ENCODE data around the gene NOL4.
"Not testable (repeated sequence)": the region's sequence is repeated elsewhere in the genome, so short reads cannot be mapped to it uniquely, and the experiment has no call there.

The NOL4 gene, protein sequence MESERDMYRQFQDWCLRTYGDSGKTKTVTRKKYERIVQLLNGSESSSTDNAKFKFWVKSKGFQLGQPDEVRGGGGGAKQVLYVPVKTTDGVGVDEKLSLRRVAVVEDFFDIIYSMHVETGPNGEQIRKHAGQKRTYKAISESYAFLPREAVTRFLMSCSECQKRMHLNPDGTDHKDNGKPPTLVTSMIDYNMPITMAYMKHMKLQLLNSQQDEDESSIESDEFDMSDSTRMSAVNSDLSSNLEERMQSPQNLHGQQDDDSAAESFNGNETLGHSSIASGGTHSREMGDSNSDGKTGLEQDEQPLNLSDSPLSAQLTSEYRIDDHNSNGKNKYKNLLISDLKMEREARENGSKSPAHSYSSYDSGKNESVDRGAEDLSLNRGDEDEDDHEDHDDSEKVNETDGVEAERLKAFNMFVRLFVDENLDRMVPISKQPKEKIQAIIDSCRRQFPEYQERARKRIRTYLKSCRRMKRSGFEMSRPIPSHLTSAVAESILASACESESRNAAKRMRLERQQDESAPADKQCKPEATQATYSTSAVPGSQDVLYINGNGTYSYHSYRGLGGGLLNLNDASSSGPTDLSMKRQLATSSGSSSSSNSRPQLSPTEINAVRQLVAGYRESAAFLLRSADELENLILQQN

DNA sequence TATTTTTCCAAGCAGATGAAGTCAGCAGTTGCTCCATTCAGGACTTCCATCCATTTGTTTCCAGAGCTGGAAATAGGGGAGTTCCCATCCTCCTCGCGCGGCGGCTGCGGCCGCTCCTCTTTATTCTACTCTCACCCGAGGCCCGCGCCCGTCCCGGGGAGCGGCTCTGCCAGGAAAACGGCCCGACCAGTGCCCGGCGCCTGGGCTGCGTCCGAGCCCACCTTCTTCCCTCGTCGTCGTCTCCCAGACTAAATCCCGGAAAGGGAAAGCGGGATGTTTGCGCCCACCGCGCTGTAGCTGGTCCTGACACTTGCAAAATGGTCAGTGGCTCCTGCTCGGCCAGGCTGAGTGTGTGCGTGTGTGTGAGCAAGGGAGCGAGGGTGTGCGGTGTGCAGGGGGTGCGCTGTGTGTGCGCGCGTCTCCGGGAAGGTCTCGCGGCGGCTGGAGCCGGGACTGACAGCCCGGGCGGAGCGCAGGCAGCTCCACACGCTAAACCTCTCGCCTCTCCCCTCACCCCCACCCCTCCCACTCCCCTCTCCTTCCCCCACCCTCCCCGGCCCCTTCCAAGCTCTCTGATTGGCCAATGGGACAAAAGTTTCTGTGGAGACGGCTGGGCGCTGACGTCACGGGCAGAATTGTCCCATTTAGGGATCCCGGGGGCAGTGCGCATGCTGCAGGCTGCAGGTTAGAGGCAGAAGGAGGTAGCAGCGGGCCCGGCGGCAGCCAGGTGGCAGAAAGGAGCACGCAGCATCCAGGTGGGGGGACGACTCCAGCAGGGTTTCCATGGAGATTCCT is at the start of gene NOL4:
Gene NOL4 (minus strand): TSS at position 491 of the 795 bp plus-strand sequence. CDS start 1,660 bp downstream, outside the sequence.
- FAIRE-seq (no peak), DNase-seq (ENCODE audit: insufficient read length, low spot score) (no peak)

DNA sequence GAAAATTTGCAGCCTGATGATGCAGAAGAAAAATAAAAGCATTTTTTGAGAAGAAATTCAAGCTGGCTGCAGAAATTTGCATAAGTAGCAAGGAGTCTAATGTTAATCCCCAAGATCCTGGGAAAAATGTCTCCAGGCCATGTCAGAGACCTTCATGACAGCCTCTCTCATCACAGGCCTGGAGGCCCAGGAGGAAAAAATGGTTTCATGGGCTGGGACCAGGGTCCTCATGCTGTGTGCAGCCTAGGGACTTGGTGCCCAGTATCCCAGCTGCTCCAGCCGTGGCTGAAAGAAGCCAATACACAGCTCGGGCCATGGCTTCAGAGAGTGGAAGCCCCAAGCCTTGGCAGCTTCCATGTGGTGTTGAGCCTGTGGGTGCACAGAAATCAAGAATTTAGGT is 41.3 kb upstream of the NOL4 start:
- DNase-seq (ENCODE audit: insufficient read length, low spot score); FAIRE-seq: not testable (repeated sequence)

DNA sequence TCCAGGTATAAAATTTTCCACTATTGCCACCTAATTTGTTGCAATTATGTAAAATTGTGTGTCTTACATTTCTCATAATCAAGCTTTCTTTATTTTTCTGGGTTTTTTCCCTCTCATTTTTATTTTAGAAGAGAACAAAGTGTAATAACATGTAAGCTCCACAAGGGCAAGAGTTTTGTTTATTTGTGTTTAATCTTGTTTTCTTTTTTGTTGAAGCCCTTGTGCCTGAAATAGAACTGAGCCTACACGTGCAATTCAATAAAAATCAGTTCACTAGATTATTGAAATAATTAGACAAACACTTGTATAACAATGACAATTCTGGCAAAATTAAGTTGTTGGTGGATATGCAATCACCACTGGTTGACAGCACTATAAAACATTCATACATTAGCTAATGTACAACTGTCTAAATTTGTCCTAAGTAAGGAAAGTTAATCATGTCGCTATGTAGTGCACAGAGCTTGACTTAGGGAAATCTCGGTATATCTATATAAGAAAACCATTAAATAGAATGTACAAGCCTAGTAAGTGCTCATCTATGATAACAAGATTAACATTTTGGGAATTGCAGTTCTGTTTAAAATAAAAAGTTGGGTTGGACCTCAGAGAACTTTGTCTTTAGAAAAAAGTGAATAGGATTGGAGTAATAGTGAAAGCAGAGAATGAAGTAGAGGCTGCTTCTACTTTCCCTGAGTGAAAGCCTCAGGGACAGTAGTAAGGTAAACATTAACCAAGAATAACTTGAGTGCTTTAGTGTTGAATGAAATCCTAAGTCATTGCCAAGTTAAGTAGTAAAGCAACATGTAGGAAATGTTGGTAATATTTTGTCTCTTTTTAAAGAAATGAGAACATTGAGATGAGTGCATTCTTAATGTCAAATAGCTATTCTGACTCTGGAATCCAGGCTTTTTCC is 37.4 kb upstream of the NOL4 start:
- FAIRE-seq: no peak
- DNase-seq (ENCODE audit: insufficient read length, low spot score): no peak

DNA sequence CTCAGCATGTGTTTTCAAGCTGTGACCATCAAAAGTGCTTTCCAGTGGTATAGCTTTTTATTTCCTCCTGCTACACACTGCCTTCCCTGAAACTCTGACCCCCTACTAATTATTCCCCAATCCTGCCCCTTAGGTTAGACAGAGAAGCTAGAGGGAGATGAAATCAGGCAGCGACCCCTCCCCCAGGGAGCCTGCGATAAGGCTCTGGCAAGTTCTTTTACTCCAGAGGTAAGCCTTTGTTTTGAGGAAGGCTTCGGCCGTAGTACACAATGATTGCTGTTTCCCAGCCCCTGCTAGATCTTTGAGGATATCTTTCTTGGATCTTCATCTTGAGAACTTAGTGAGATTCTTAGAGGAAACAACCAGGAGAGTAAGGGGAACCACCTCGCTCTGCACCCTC is 33.5 kb upstream of the NOL4 start:
- DNase-seq (ENCODE audit: insufficient read length, low spot score) (no peak), FAIRE-seq (no peak)

DNA sequence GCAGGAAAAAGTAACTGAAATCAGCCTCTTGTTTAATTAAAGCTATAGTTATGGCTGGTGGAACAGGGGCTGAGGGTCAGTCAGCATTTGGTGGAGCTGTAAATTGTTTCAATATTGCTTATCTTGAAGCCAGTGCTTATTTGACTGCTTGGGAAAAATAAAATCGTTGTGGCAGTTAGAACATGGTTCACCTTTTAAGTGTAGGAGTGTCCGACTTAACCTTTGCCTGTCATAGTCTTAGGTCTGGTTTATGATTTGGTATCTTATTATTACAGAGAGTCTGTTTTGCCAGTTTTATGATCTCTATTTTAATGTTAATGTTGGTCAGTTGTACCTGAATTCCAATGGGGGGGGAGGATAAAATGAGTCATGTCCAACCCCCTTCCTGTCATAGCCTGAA is 27.2 kb upstream of the NOL4 start:
- DNase-seq (ENCODE audit: insufficient read length, low spot score) (no peak), FAIRE-seq (no peak)

DNA sequence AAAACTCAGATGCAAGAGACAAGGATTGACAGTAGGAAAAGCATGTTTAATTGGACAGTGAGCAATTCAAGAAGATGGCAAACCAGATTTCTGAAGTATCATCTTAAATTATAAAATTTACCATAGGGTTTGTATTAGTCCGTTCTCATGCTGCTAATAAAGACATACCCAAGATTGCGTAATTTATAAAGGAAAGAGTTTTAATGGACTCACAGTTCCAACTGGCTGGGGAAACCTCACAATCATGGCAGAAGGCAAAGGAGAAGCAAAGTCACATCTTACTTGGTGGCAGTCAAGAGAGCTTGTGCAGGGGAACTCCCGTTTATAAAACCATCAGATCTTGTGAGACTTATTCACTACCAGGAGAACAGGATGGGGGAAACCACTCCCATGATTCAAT is 24.0 kb upstream of the NOL4 start:
- DNase-seq (ENCODE audit: insufficient read length, low spot score): no peak
- FAIRE-seq: no peak

DNA sequence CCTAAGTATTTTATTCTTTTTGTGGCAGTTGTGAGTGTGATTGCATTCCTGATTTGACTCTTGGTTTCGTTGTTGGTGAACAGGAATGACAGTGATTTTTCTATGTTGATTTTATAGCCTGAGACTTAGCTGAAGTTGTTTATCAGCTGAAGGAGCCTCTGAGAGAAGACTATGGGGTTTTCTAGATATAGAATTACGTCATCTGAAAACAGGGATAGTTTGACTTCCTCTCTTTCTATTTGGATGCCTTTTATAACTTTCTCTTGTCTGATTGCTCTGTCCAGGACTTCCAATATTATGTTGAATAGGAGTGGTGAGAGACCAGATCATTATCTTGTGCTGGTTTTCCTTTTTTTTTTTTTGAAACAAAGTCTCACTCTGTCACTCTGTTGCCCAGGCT is 18.0 kb upstream of the NOL4 start:
- FAIRE-seq (no peak), DNase-seq (ENCODE audit: insufficient read length, low spot score) (no peak)

DNA sequence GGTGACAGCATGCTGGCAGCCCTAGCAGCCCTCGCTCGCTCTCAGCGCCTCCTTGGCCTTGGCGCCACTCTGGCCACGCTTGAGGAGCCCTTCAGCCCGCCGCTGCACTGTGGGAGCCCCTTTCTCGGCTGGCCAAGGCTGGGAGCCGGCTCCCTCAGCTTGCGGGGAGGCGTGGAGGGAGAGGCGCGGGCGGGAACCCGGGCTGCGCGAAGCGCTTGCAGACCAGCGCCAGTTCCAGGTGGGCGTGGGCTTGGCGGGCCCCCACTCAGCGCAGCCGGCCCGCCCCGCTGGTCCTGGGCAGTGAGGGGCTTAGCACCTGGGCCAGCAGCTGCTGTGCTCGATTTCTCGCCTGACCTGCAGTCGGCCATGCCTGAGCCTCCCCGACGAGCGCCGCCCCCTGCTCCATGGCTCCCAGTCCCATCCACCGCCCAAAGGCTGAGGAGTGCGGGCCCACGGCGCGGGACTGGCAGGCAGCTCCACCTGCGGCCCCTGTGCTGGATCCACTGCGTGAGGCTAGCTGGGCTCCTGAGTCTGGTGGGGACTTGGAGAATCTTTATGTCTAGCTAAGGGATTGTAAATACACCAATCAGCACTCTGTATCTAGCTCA is 9.2 kb upstream of the NOL4 start:
- DNase-seq (ENCODE audit: insufficient read length, low spot score); FAIRE-seq: not testable (repeated sequence)

DNA sequence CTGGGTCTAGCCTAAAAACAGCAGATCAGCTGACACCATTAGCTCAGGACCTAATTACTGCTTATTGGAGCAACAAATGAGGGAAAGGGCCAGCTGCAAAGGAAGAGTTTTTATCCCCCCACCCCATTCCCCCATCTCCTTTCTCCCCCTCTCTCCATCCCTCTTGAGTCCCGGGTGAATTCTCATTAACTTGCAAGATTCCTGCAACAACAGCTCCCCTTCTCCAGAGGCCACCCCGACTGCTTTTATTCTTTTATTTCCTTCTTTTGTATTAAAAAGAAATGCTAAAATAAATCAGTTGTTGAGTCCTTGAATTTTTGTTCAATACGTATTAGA is 473 bp upstream of the NOL4 start:
- FAIRE-seq: no peak

DNA sequence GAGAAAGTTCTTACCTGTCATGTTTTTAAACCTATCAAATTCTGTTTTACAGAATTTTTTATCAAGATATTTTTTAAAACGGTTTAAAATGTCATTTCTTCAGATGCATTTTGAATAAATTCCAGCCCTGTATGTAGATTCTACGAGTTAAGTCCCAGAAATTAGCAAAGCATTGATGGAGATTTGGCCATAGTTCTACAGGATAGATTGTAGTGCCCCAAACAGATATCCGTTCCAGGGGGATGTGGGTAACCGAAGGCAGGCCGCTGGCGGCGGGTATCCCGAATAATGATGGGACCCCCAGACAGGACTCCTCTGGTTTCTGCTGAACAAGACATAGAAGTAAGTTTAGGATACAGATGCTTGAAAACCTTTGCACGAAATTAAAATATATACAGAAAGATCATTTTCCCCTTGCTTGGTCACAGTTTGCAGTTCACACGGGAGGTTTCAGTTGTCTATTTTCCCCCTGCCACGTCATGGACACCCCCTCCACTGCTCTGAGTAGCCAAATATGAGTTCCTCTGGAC is 755 bp downstream of the NOL4 start:
- FAIRE-seq (no peak), DNase-seq (ENCODE audit: insufficient read length, low spot score) (no peak)

More for the DNA sequence above, 473 bp upstream of the NOL4 start:
- no peak for DNase-seq (ENCODE audit: insufficient read length, low spot score)

DNA sequence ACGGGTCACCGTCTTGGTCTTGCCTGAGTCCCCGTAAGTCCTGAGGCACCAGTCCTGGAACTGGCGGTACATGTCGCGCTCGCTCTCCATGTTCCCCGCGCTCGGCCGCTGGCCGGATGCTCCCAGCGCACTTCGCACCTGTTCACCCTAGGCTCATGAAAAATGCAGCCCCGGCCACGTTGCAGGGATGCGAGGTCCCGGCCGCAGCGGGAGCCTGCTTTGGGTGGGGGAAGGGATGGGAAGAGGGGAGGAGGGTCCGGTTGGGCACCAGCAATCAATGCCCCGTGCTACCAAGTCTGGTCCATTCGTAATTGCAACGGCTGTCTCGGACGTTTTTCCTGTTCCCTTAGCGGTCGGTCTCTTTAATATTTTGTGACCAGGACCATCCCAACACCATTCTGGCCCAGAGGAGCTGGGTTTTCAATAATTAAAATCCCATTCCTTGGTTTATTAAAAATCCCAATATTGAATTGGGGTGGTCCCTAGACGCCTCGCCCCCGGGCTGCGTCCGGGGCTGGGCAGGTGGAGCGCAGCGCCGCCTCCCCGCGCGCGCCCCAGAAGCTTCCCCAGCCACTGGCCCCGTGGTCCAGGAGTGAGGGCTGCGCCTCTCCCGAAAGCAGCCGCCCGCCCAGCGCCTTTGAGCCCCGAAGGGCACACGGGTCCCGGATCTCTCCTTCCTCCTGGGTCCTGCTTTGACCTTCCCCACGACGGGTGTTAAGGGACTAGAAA is 1.4 kb downstream of the NOL4 start:
- FAIRE-seq: no peak
- DNase-seq (ENCODE audit: insufficient read length, low spot score): no peak

DNA sequence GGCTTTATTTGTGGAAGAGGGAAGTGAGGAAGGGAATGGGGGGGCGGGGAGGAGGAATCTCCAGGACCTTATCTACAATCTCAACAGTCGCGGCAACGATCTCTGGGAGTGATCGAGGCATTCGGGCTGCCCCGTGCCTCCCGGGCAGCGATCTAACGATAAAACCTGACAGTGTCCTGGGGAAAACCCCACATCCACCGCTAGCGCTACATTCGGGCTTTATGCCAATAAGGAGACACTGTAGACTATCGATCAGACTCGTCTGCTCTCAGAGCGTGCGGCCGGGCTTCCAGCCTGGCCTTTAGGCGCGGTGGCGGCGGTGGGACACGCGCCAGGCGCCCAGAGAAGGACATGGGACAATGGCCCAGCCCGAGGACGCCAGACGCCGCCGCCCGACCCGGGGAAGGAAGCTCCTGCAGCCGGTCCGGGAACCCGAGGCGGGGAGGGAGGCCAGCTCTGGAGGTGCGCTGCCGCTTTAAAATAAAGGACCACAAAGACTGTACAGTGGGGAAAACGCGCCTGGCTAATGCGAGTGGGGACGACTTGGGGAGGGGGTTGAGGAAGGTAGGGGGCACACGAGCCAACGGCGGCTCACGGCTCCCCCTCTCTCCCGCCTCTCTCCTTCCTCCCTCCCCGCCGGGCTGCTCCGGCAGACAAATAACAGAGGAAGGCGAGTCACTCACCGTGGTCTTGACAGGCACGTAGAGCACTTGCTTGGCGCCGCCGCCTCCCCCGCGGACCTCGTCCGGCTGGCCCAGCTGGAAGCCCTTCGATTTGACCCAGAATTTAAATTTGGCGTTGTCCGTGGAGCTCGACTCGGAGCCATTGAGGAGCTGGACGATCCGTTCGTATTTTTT is 2.2 kb downstream of the NOL4 start:
- FAIRE-seq (no peak), DNase-seq (ENCODE audit: insufficient read length, low spot score) (no peak)

DNA sequence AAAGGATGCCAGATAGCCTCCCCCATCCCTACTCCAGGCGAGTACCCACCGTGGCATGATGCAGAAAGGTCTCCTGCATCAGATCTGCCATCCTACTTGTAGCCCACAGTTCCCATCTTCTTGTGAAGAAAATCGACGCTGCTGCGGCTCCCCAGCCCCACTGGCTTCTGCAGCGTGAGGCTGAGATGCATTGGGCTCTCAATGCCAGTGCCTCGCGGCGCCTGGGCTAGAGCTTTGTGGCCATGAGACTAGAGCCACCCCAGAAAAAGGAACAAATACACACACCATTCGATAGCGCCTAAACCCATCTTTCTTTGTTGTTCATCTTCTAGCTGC is 2.8 kb downstream of the NOL4 start:
- no peak for FAIRE-seq
- no peak for DNase-seq (ENCODE audit: insufficient read length, low spot score)

DNA sequence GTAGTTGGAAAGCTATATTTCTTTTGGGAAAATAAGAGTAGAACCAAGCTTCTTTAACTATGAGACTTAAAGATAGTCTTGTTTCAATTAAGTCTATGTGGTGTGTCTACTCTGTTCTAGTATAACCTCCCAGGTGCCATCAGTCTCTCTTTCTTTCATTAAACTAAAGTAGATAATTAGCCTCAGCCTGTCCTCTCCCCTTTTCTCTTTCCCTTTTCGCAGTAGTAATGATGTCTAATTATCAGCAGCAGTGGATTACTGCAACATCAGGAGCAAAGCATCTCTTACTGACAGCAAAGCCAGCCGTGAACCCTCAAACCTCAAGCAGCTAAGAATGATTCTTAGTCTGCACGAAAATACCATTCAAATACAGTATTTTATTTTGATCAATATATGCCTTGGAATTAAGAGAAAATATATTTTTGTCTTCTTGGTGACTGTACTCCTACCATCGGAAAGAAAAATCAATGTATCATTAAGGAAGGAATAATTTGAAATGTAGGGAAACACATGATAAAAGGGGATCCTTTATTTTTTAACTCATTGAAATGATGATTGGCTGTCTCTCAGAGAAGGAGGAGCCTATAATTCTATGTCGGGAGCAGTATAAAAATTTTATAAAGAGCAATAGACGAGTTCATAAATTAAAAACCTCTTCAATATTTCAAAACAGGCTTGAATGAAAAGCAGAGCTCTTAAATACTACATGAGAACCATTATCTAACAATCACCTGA is 4.5 kb downstream of the NOL4 start:
- FAIRE-seq (no peak), DNase-seq (ENCODE audit: insufficient read length, low spot score) (no peak)

DNA sequence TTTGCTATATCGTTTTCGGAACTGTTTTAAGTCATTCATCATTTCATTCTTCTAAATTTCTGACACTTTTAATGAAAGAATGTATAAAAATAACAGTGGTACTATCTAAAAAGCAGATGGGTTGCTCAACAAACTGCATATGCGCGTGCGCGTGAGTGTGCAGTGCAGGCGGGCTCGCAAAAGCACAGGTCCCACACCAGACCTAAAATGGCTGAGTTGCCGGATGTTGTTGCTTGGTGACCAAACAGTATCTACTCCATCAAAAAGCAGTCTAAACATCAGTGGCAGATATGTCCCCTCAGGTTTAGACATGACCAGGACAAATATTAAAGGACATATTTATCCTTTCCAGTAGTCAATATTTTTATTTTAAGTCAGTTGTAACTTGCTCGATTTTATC is 5.1 kb downstream of the NOL4 start:
- no peak for DNase-seq (ENCODE audit: insufficient read length, low spot score)
- FAIRE-seq: no peak

DNA sequence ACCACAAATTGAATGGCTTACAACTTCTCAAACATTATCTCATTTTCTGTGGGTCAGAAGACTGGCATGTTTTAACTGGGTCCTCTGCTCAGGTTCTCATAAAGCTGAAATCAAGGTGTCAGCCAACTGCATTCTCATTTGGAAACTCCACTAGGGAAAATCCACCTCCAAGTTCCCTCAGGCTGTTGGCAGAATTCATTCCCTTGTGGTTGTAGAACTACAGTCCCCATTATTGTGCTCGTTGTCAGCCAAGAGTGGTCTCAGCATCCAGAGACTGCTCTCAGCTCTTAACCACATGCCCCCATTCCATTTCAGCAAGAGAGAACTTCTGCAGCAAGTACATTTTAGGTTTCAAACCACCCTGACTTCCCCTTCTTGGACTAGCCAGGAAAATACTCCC is 12.2 kb downstream of the NOL4 start:
- no peak for FAIRE-seq
- DNase-seq (ENCODE audit: insufficient read length, low spot score): no peak

DNA sequence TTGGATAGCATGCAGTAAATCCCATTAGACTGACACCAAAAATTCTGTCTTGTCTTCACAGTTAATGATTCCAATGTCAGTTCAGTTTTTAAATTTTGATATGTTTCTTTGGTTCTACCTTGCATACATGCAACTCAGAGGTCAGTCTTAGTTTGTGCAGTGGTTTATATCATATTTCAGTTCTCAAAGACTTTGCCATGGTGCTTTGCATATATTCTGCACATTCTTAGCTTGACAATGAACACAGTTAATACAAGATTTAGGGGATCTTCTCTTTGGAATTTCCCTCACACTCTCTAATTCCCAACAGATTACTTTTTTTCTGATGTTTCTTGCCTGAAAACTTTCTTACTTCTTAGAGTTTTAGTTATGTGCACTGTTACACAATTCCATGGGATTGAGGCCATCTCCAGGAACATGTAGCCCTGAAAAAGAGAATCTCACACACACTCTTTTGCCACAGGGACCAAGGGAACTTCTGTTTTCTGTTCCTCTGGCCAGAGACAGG is 17.3 kb downstream of the NOL4 start:
- FAIRE-seq (no peak), DNase-seq (ENCODE audit: insufficient read length, low spot score) (no peak)

DNA sequence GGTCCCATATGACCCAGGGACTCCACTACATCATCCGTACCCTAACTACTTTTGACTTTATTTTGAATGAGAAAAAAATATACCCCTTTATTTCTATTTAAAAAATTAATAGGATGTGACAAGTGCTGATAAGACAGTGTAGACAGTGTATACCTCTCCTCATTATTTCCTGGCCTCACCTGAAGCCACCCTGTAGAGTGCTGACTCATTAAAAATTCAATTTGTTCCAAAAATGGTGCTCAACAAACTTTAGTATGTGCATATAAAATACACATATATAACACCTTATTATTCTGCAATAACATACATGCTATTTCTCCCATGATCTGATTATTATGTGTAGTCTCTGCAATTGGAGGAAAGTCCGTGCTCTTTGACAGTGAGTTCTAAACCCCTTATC is 20.8 kb downstream of the NOL4 start:
- FAIRE-seq (no peak), DNase-seq (ENCODE audit: insufficient read length, low spot score) (no peak)
